ENCODE measurements around the gene ARHGAP10.

Gene ARHGAP10

GRCh38 chr4:148116969-148117368 is 385.1 kb downstream of the ARHGAP10 start:
- H3K9ac ChIP-seq (ENCODE audit: low read depth, low read length), result no peak overlapping the region
- H3K27me3 ChIP-seq (ENCODE audit: control insufficient read depth, insufficient read depth, low read length), result no peaks in the 10 kb centered on the region
- H3K4me3 ChIP-seq (ENCODE audit: low read depth, low read length), result no peak overlapping the region
- H3K4me1 ChIP-seq (ENCODE audit: control insufficient read depth, insufficient read depth, low read length), result peaks cover 20% of the 10 kb centered on the region
- peaks cover 2% of the 10 kb centered on the region for H3K36me3 ChIP-seq (ENCODE audit: control insufficient read depth, insufficient read depth, low read length)
- no peaks in the 10 kb centered on the region for H3K9me3 ChIP-seq (ENCODE audit: control insufficient read depth, insufficient read depth, low read length)

DNA sequence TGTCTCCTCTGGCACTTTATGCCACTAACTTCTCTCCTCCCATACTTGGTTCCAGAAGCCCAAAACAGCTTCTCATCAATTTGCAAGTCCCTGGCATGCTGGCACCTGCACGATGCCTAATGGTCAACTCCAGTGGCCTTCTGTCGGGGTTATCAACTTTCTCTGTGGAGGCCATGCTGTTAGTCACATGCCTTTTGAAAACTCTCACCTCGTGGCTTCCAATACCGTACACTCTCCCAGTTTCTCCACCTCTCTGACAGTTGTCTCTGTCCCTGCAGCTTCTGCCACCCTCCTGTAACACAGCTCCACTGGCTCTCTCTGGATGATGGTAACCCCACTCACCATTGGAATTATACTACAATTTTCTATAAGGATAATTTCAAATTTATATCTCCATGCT is 386.3 kb downstream of the ARHGAP10 start:
- Histone ChIP-seq H3K27me3 (ENCODE audit: control insufficient read depth, insufficient read depth, low read length) (no peaks in the 10 kb centered on the region), H3K4me3 (ENCODE audit: low read depth, low read length) (no peak overlapping the region), H3K36me3 (ENCODE audit: control insufficient read depth, insufficient read depth, low read length) (peaks cover 2% of the 10 kb centered on the region), H3K4me1 (ENCODE audit: control insufficient read depth, insufficient read depth, low read length) (peaks cover 16% of the 10 kb centered on the region), H3K9me3 (ENCODE audit: control insufficient read depth, insufficient read depth, low read length) (no peaks in the 10 kb centered on the region), H3K9ac (ENCODE audit: low read depth, low read length) (no peak overlapping the region)

- no peak overlapping the region for H3K9ac ChIP-seq (ENCODE audit: low read depth, low read length)
- no peak overlapping the region for H3K4me3 ChIP-seq (ENCODE audit: low read depth, low read length)
- peaks cover 2% of the 10 kb centered on the region for H3K36me3 ChIP-seq (ENCODE audit: control insufficient read depth, insufficient read depth, low read length)
- H3K9me3 ChIP-seq (ENCODE audit: control insufficient read depth, insufficient read depth, low read length), result no peaks in the 10 kb centered on the region
- no peaks in the 10 kb centered on the region for H3K27me3 ChIP-seq (ENCODE audit: control insufficient read depth, insufficient read depth, low read length)
- H3K4me1 ChIP-seq (ENCODE audit: control insufficient read depth, insufficient read depth, low read length), result peaks cover 16% of the 10 kb centered on the region
Measured at GRCh38 chr4:148118633-148119032, 386.7 kb downstream of the ARHGAP10 start.

GRCh38 chr4:148120216-148120615 is 388.3 kb downstream of the ARHGAP10 start:
- peaks cover 12% of the 10 kb centered on the region for H3K4me1 ChIP-seq (ENCODE audit: control insufficient read depth, insufficient read depth, low read length)
- no peak overlapping the region for H3K9ac ChIP-seq (ENCODE audit: low read depth, low read length)
- no peaks in the 10 kb centered on the region for H3K36me3 ChIP-seq (ENCODE audit: control insufficient read depth, insufficient read depth, low read length)
- no peaks in the 10 kb centered on the region for H3K27me3 ChIP-seq (ENCODE audit: control insufficient read depth, insufficient read depth, low read length)
- H3K9me3 ChIP-seq (ENCODE audit: control insufficient read depth, insufficient read depth, low read length), result no peaks in the 10 kb centered on the region
- no peak overlapping the region for H3K4me3 ChIP-seq (ENCODE audit: low read depth, low read length)
